IMR-90 (cell line): ENCODE results near the gene ACVRL1.

Source experiments
- MAFK ChIP-seq: IDR thresholded peaks from 2 replicates; pipeline ENCODE4 v1.6.1; 2012; ENCODE audit warnings: low read depth, low read length, improper control_type of control experiment
- POLR2A ChIP-seq: IDR thresholded peaks from 2 replicates; pipeline ENCODE4 v1.6.1; 2012; ENCODE audit warnings: mild to moderate bottlenecking, low read depth, low read length
- RAD21 ChIP-seq: IDR thresholded peaks from 2 replicates; pipeline ENCODE4 v1.6.1; 2012; ENCODE audit warnings: low read length, improper control_type of control experiment
- RFX5 ChIP-seq: IDR thresholded peaks from 2 replicates; pipeline ENCODE4 v1.8.0; 2012; ENCODE audit warnings: low read depth, mild to moderate bottlenecking, low read length, moderate library complexity
- SMC3 ChIP-seq: fragments of 150-350 bp; IDR thresholded peaks from 2 replicates; pipeline ENCODE4 v1.6.1; 2016; ENCODE audit warnings: low read depth, mild to moderate bottlenecking, antibody characterized with exemption, low read length, moderate library complexity
- TF ChIP-seq, protein P1 (sequence below): conservative IDR thresholded peaks from 2 replicates; pipeline ENCODE4 v1.5.1; 2012; ENCODE audit warnings: mild to moderate bottlenecking, low read depth, low read length, improper control_type of control experiment
- TF ChIP-seq, protein P2 (sequence below): fragments of 150-350 bp; IDR thresholded peaks from 2 replicates; pipeline ENCODE4 v1.6.1; 2017; ENCODE audit warnings: mild to moderate bottlenecking, antibody characterized with exemption, low read length, low read depth

DNA sequence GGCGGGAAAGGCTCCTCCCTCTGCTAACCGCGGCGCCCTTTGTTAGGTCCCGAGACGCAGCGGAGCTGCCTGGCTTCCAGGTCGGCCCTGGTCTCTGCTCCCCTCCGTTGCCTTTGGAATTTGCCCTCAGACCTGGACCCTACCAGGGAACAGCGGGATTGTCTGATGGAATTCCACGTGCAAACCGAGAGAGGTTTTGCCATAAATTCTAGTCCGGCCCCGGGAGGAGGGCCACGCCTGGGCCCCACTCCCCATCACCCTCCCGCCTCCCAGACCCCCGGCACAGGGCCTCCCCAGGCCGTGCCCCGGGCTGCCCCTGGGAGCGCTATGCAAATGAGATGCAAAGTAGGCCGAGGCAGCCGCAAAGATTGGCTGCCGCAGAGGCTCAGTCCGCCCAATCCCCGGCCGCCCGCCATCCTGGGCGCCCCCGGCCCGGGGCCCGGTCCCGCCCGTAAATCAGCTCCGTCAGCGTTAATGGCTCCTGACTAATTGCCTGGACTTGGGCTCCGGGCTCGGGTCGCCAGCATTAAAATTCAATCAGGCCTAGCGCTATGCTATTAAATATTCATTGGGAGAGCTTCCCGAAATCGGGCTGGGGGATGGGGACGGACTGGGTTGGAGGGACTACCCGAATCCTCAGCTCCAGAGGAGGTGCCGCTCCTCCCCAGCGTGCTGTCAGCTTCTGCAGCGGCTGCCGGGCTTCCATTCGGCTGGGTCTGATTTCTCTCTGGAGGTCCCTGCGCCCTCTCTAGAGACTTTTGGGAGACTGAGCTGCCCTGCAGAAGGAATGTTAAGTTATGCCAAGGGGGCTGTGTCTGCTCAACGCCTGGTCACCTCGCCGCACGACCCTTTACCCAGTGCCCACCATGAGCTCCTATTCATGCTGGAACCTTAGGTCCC is 43.1 kb upstream of the ACVRL1 start:
- TF ChIP-seq MAFK = peak; percentile 29; the same call in 1 of the 2 replicates
- no peak for TF ChIP-seq RFX5
- no peak for TF ChIP-seq RAD21
- no peak for TF ChIP-seq POLR2A
- TF ChIP-seq, protein P1, sequence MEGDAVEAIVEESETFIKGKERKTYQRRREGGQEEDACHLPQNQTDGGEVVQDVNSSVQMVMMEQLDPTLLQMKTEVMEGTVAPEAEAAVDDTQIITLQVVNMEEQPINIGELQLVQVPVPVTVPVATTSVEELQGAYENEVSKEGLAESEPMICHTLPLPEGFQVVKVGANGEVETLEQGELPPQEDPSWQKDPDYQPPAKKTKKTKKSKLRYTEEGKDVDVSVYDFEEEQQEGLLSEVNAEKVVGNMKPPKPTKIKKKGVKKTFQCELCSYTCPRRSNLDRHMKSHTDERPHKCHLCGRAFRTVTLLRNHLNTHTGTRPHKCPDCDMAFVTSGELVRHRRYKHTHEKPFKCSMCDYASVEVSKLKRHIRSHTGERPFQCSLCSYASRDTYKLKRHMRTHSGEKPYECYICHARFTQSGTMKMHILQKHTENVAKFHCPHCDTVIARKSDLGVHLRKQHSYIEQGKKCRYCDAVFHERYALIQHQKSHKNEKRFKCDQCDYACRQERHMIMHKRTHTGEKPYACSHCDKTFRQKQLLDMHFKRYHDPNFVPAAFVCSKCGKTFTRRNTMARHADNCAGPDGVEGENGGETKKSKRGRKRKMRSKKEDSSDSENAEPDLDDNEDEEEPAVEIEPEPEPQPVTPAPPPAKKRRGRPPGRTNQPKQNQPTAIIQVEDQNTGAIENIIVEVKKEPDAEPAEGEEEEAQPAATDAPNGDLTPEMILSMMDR = no peak
- TF ChIP-seq, protein P2, sequence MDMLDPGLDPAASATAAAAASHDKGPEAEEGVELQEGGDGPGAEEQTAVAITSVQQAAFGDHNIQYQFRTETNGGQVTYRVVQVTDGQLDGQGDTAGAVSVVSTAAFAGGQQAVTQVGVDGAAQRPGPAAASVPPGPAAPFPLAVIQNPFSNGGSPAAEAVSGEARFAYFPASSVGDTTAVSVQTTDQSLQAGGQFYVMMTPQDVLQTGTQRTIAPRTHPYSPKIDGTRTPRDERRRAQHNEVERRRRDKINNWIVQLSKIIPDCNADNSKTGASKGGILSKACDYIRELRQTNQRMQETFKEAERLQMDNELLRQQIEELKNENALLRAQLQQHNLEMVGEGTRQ = no peak
- no peak for TF ChIP-seq SMC3
